Erythroblast (primary cell): Measurements from ENCODE around the gene TSPEAR.
"Not testable (repeated sequence)": the region's sequence is repeated elsewhere in the genome, so short reads cannot be mapped to it uniquely, and the experiment has no call there.

Experiments used
- DNase-seq, 2 experiments: peaks; one replicate each; lab custom pipeline; 2025; lab: John Stamatoyannopoulos, UW
- GATA1 ChIP-seq: IDR thresholded peaks from 2 replicates; pipeline ENCODE4 v1.6.1; 2011; ENCODE audit warnings: low read depth, mild to moderate bottlenecking, control low read depth, low read length, moderate library complexity
- POLR2A ChIP-seq: IDR thresholded peaks from 2 replicates; pipeline ENCODE4 v1.6.1; 2011; ENCODE audit warnings: mild to moderate bottlenecking, low read length

The TSPEAR gene

DNA sequence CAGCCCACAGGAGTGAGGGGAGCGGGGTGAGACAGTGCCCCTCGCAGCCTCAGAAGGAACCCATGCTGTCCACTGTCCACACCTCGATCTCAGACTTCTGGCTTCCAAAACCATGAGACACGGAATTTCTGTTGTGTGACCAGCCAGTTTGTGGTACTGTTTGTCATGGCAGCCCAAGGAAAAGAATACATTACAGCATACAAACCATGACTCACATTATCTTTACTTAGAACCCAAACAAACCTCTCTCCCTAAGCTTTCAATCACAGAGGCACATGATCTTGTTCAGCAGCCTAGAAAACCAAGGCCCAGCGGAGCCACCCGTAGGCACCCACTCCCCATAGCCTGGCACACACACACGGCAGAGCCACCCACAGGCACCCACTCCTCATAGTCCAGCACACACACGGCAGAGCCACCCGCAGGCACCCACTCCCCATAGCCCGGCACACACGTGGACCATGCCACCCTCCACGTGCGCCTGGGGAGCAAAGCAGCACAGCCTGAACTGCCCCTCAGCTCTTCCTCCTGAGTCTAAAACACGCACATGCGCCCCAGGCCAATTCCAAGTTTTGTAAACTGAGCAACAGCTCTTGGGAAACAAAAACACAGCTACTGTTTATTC, 138.3 kb downstream of the TSPEAR start:
- TF ChIP-seq GATA1 (no peak), POLR2A (no peak)
- no peak for DNase-seq

DNA sequence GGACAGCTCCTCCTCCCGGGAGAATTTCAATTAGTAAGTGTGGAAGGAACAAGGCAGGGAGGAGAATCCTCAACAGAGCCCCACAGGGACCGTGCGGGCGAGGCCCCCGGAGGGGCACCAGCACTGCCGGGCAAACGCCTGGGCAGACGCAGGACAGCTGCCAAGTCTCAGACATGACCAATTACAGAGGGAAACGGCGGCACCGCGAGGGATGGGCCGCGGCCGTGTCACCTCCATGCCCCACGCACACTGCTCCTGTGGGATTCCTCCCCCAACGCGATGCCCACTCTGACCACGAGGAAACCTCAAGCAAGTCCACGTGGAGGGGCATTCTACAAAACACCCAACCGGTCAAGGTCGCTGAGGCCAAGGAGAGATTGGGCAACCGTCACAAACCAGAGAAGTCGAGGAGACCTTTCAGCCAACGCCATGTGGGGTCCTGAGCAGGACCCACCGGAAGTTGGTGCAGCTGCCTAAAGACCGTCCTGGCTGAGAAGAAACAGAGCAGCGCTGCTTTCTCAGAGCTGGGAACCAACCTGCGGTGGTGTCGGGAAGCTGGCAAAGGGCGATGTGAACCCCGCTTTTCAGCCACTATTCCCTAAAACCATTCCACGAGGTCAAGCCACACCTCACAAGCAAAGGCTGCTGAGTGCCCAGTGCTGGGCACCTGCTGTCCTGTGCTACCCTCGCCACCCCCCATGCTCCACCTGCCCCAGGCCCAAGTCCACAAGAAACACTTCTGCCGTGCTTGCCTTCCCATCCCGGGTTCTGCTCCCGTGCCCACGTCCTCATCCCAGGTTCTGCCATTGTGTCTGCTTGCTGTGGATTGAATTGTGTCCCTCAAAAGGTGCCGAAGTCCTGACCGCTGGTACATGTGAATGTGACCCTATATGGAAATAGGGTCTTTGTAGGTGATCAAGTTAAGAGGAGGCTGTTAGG, 139.3 kb downstream of the TSPEAR start:
- DNase-seq = no peak
- TF ChIP-seq GATA1 (no peak), POLR2A (no peak)

DNA sequence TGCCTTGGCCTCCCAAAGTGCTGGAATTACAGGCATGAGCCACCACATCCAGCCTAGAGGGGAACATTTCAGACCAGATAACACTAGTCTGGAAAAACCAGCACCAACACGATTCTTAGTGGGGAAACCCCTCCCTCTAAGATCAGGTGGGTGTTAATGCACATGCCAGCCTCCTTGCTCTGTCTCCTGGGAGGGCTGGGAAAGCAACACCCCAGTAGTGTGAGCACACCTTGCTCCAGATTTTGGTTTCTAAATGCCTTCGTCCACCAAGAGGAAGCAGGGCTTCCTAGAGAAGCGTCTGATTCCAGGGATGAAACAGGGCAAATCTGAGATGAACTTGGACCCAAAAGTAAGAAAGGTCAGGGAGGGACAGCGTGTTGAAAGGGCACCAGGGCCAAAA, 140.1 kb downstream of the TSPEAR start:
- no peak for DNase-seq
- no peak for TF ChIP-seq GATA1
- TF ChIP-seq POLR2A = no peak

DNA sequence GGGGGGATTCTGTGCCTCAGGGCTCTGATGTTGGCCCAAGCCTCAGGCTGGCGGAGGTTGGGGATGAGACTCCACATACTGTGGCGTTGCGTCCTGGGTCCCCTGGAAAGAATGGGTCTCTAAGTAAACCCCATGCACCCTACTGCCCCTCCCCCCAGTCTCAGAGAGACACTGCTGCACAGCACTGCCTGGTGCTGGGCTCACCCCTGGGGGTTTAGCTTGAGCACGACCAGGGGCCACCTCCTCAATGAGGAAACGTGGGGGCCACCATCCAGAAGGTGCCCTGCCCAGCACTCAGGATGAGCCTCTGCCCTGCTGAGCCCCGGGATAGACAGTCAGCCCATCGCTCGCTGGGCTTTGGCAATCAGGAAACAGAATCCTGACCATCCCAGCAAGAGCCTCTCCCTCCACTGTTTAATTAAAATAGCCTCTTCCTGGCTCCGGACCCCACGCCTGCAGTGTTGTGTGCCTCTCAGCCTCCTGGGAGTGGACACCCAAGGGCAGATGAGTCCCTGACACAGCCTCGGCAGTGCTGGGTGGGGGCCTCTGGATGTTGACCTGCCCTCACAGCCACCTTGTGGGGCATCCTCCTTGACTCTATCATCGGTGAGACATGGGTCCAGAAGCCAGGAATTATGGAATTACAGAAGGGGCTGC, 141.4 kb downstream of the TSPEAR start:
- no peak for TF ChIP-seq POLR2A
- no peak for TF ChIP-seq GATA1
- no peak for DNase-seq

DNA sequence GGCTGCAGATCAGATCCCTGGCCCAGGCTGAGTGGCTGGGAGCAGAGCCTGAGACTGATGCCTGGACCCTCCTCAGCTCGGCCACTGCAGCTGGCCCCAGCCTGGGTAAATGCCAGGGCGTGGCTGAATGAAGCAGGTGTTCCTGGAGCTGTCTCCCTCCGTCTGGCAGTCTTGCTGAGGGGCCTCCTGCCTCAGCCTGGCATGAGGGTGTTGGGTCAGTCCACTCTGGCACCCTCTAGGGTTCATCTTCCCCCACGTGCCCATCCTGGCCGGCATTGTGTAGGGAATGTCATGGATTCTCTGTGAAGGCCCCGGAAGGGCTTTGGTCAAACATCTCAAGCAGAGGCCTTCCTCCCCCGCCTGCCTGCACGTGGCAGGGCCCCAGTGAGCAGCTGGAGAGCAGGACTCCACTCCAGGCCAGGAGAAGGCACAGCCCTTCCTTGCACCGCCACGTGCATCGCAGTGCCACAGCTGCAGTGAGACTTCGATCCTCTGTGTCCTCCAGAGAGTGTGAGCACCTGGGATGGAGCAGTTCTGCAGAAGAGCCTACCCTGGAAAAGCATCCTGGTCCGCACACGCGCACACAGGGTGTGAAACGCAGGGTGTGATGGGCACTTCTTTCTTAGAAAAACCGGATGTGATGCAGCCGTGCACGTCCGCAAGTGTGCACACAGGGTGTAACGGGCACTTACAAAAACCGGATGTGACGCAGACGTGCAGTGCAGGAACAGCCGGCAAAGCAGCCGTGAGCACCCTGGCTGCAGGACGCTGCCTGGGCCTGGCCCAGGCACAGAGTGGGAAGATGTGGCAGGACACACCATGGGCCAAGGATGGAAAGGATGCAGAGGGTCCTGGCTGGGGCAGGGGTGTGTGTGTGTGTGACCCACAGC, 142.5 kb downstream of the TSPEAR start:
- no peak for DNase-seq
- TF ChIP-seq GATA1 = no peak
- TF ChIP-seq POLR2A = no peak

DNA sequence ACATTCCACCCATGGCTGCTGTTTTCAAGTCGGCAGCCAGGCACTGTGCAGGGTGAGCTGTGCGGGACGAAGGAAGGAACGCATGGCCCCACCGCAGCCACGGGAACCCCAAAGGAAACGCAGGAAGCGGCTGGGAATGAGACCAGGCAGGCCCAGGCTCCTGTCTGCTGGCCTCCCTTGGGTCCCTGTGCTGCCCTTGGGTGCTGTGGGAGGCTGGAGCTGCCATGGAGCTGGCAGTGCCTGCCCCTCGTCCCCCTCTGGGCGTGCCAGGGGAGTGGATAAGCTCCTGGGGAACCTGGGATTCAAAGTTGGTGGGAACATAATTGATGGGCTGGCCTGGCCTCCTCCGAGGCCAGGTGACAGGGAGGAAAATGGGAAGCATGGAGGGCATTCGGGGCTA, 143.1 kb downstream of the TSPEAR start:
- TF ChIP-seq POLR2A = no peak
- no peak for TF ChIP-seq GATA1
- DNase-seq = no peak

DNA sequence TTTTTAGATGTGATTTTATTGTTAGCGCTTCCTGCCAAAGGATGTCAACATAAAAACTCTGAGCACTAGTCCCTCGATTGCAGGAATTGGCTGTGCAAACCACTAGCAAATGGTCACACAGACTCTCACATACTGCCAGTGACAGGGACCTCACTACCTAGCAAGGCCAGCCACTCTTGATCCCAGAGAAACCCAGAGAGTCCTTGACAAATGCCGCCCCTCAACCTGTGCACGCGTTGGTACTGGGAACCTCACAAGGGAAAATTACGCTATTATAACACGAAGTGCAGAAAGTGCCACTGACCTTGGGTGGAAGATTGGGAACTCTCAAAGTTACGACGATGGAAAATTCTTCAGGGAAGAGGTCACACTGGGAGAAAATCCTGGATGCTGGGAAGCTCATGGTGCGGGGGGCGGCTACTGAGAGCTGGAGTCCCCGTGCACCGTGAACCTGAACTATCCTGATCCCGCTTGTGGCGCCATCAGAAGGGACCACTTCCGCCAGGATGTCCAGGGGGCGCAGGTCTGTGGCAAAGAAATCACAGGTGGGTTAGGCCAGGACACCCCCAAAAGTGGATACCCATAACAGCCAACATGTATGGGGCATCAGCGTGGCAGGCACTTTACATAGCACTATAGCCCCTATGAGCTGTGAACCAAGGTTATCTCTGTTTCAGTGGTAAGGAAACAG, 143.7 kb downstream of the TSPEAR start:
- TF ChIP-seq GATA1 (no peak), POLR2A (no peak)
- DNase-seq = no peak

DNA sequence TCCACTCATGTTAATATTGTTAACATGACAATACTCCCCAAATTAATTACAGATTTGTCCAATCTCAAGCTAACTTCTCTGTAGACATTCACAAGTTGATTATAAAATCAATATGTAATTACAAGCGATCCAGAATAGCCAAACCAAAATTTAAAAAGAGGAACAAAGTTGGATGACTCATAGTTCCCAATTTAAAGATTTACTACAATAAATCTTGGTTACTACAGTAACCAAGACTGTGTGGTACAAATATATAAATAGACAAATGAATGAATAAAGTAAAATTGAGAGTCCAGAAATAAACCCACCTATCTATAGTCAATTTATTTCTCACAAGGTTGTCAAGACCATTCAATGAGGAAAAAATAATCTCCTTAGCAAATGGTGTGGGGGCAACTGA, 145.0 kb downstream of the TSPEAR start:
- TF ChIP-seq POLR2A = no peak
- no peak for TF ChIP-seq GATA1
- DNase-seq = no peak

DNA sequence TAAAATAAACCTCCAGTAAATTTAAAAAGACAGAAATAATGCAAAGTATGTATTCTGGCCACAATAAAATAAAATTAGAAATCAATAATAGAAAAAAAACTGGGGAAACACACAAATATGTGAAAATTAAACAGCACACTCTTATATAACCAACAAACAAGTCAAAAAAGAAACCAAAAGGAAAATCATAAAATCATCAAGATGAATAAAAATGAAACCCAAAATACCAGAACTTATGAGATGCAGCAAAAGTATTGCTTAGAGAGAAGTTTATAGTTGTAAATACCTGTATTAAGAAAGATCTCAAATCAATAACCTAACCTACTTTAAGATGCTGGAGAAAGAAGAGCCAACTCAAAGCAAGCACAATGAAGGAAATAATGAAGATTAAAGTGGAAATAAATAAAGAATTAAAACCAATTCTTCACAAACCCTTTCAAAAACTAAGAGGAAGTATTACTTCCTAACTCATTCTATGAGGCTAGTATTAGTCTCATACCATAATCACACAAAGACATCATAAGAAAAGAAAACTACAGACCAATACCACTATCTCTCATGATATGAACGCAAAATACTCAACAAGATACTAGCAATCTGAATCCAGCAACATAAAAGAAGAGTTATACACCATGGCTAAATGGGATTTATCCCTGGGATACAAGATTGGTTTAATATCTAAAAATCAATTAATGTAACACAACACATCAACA, 146.3 kb downstream of the TSPEAR start:
- no peak for DNase-seq
- TF ChIP-seq GATA1 (no peak), POLR2A (no peak)

DNA sequence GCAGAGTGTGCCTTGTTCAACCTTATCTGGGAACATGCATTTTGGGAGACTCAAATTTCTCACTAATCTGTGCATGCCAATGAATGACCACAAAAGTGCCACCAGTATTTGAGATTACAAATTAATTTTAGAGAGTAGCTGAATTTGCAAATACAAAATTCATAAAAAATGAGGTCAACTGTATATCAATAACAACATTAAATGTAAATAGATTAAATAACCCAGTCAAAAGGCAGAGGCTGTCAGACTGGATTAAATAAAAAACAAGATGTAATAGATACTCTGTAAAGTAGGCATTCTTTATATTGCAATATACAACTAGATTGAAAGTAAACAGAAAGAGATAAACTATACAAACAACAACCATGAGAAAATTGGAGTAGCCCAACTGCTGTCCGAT, 147.3 kb downstream of the TSPEAR start:
- TF ChIP-seq GATA1 = no peak
- no peak for TF ChIP-seq POLR2A
- no peak for DNase-seq

DNA sequence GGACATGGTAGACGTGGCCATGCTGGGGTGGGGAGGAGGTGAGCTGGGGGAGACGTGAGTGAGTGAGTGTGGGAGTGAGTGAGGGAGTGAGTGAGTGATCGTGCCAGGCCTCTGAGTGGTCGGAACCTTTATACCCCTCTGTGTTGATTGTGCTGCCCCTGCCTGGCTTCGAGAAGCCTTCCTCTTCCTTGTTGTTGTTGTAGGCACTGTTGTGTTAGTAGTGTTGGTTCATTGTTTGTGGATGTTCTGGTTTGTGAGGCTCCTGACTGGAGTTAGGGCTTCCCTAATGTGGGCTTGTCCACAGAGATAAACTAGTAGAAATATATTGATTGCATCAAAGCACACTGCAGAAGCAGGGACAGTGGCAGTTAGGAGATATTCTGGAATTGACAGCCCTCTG, 152.7 kb downstream of the TSPEAR start, which contains the start of gene KRTAP10-3:
TSS of gene KRTAP10-3 (minus strand) at position 101 of the 400 bp plus-strand sequence. CDS start at position 21, 80 bp downstream.
- TF ChIP-seq GATA1 (no peak), POLR2A (no peak)
- DNase-seq = no peak

DNA sequence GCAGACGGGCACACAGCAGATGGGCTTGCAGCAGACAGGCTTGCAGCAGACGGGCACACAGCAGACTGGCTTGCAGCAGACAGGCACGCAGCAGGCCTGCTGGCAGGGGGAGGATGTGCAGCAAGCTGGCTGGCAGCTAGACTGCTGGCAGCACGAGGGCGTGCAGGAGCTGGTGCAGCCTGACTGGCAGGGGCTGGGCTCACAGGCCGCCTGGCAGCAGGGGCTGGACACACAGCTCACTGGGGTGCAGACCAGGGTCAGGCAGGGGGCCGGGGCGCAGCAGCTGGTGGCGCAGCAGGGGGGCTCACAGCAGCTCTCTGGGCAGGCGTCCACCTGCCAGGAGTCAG, 153.1 kb downstream of the TSPEAR start:
- DNase-seq = not testable (repeated sequence)
